Right cardiac atrium (tissue), 5 donors: ENCODE results near the gene DPH3. TPM values are rescaled to one million over a fixed set of nuclear protein-coding genes. Genes with fewer than 3 reads are reported as not detected.

ENCODE experiments used
- ATAC-seq, 2 donors: fragments of 200-7000 bp; cut with Tn5 transposase; one replicate each; pipeline versions ENCODE4 v1.8.0 to v1.9.1; 2020; ENCODE audit warnings: moderate library complexity in 2 of 2, mild to moderate bottlenecking in 1 of 2
- DNase-seq, 3 donors: peaks; one replicate each; pipeline ENCODE4 v3.0.0-alpha.2; 2020
- H3K27ac ChIP-seq: one replicate; pipeline ENCODE4 v1.5.1; 2013; ENCODE audit warnings: mild to moderate bottlenecking, low read length, control low read depth, moderate library complexity
- H3K27me3 ChIP-seq: one replicate; pipeline ENCODE4 v1.6.1; 2013; ENCODE audit not compliant: control insufficient read depth, insufficient read depth
- H3K4me1 ChIP-seq: one replicate; pipeline ENCODE4 v1.6.1; 2013; ENCODE audit warnings: low read length; ENCODE audit not compliant: control insufficient read depth, insufficient read depth
- H3K4me3 ChIP-seq: one replicate; pipeline ENCODE4 v1.5.1; 2013; ENCODE audit warnings: low read length, control low read depth
- H3K9me3 ChIP-seq: one replicate; pipeline ENCODE4 v1.6.1; 2013; ENCODE audit warnings: low read length; ENCODE audit not compliant: control insufficient read depth
- WGBS: extraction: QIAGEN DNeasy Blood & Tissue Kit; methylation state at CpG from one replicate; pipeline ENCODE4 v1.1.7; 2013; 5-methylcytosine and 5-hydroxymethylcytosine counted together
- intact Hi-C, 4 donors: fragments of 100-400 bp; cut with DNase I; formaldehyde crosslinking; loops; one replicate each; pipeline versions ENCODE4 v1.11.0 to v1.14.0; 2022 to 2023
- polyA plus RNA-seq: library from polyadenylated mRNA; stranded (reverse); fragments of 200-250 nt; gene quantifications from one replicate; pipeline ENCODE4 v1.2.3, GENCODE V29; 2013
- total RNA-seq, 4 donors: library from RNA; stranded (reverse); fragmentation: NEBNext Ultra II Directional; extraction: Animal tissue kit (Norgen Biotek cat#: 25700); gene quantifications; one replicate each; pipeline ENCODE4 v1.2.1, GENCODE V29; 2021
- donor health status: healthy with polysubstance abuse.
- donor health status: DM: no; HTN: yes; CAD: no.
- donor health status: DM: no; HTN: no; CAD: no.
- donor health status: DM: no; HTN: yes; CAD: no; lungs with severe emphysema.
- donor health status: DM: yes; HTN: yes; CAD: no.

DPH3 gene
- total and polyA plus RNA-seq, 5 donors: 14.7 to 24.2 (median 21.2) TPM

GRCh38 chr3:16303037-16303575 lies 38.4 kb upstream of the DPH3 start:
- intact Hi-C loops: no loop called here
- Histone ChIP-seq H3K4me1 (peaks cover 6% of the 10 kb centered on the region), H3K27me3 (no peaks in the 10 kb centered on the region), H3K9me3 (no peaks in the 10 kb centered on the region), H3K4me3 (no peak overlapping the region), H3K27ac (no peak overlapping the region)
- ATAC-seq (no peak), DNase-seq (no peak)
- 71% methylated on average over 2 of the region's 2 CpGs for WGBS

DNA sequence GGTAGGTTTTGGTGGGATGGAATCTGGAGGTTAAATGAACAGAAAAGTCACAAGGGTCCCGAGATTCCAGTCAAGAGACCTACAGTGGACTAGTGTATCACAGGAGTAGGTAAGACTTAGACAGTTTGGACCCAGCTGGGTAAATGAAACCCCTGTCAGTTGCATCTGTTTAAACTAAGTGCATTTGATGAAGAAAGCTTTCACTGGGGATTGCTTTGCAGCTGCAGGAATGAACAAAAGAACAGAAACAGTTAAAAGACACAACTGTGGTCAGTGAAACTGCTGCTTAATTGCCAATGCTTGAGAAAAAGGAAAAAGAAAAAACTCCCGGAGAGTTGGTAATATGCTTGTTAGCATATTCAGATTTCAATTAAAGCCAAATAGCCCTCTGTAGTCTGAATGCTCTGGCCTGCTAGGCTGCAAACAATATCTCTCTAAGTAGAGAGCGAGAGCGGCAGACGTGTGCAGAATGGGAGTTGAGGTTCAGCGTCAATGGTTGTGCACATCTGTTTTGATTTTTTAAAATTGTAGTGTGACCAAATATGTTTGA lies 37.4 kb upstream of the DPH3 start:
- DNase-seq (no peak), ATAC-seq (no peak)
- Histone ChIP-seq H3K9me3 (no peaks in the 10 kb centered on the region), H3K27me3 (no peaks in the 10 kb centered on the region), H3K4me1 (peaks cover 8% of the 10 kb centered on the region), H3K27ac (no peak overlapping the region), H3K4me3 (no peak overlapping the region)
- intact Hi-C loops: no loop called here
- WGBS: 84% methylated on average over 6 of the region's 6 CpGs

GRCh38 chr3:16301507-16301906 lies 36.8 kb upstream of the DPH3 start:
- peaks cover 8% of the 10 kb centered on the region for H3K4me1 ChIP-seq
- no peak for DNase-seq
- ATAC-seq: no peak
- intact Hi-C loops: no loop called here
- WGBS: 37% methylated on average over 6 of the region's 6 CpGs
- H3K27ac ChIP-seq: no peak overlapping the region
- H3K27me3 ChIP-seq: no peaks in the 10 kb centered on the region
- no peaks in the 10 kb centered on the region for H3K9me3 ChIP-seq
- no peak overlapping the region for H3K4me3 ChIP-seq

DNA sequence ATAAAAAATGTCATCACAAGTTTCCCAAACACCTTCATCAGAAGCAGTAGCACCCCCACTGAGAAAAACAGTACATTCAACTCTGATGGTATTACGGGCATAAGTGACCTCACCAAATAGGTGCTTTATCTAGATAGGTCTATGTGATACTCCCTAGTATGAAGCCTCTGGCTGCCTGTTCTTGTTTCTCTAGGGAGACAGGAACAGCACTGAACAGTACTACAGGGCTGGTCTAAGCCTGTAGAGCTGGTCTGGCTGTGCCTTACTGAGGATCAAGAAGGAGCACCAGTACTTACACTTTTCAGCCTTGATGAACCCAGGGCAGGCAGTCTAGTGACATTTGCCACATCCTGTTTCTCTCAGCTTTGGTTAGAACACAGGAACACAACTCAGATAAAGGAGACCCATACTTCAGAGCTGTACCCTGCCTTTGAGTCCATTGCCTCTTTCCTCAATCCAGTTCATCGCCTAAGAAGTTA lies 36.2 kb upstream of the DPH3 start:
- Histone ChIP-seq H3K9me3 (no peaks in the 10 kb centered on the region), H3K27ac (no peak overlapping the region), H3K4me3 (no peak overlapping the region), H3K27me3 (no peaks in the 10 kb centered on the region), H3K4me1 (peaks cover 8% of the 10 kb centered on the region)
- WGBS: 89% methylated on average over 2 of the region's 2 CpGs
- intact Hi-C loops: no loop called here
- DNase-seq (no peak), ATAC-seq (peak; percentile 7 to 56)

- DNase-seq (no peak), ATAC-seq (no peak)
- 73% methylated on average over 2 of the region's 2 CpGs for WGBS
- Histone ChIP-seq H3K4me3 (no peak overlapping the region), H3K4me1 (peaks cover 8% of the 10 kb centered on the region), H3K27ac (no peak overlapping the region), H3K27me3 (no peaks in the 10 kb centered on the region), H3K9me3 (no peaks in the 10 kb centered on the region)
- intact Hi-C loops: no loop called here
Measured at GRCh38 chr3:16300307-16300706, 35.6 kb upstream of the DPH3 start.

DNA sequence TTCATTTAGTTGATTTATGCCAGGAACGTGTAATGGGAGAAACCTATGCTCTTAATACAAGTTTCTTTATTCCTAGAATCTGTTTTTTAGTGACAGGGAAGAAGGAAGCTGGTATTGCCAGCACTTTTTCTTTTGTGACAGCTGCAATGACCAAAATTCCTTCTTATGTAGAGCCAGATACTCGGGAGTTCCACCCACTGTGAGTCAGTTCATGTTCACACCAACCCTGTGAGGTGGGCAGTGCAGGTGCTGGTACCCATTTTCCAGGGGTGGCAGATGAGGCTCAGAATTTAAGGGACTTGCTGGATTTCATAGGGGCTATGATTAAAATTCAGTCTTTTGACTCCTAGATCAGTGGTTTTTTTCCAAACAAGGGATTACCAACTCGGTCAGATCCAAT lies 35.0 kb upstream of the DPH3 start:
- Histone ChIP-seq H3K4me3 (no peak overlapping the region), H3K27me3 (no peaks in the 10 kb centered on the region), H3K9me3 (no peaks in the 10 kb centered on the region), H3K27ac (no peak overlapping the region), H3K4me1 (peaks cover 10% of the 10 kb centered on the region)
- 81% methylated on average over 3 of the region's 3 CpGs for WGBS
- ATAC-seq (no peak), DNase-seq (no peak)
- intact Hi-C loops: loop anchor here in 1 of 4 donors (10.0 kb wide), 2 partner anchors 65 to 215 kb away; partner anchors contain the start of gene RFTN1

DNA sequence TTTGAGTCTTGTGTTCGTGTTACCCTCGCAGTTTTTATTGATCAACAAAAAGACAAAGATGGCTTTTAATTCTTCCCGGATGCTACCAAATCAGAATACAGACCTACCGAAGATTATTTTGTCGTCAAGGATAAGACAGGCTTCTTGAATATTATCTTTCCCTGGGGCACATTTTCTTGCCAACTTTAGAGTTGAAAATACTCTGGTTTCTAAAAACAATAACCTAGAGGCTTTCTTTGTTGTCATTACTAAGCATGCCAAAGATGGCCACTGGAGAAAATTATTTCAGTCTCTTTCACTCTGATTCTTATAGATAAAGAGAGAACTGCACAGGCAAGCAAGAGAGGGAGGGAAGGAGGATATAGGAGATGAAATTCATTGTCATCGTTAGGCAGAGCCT lies 34.1 kb upstream of the DPH3 start:
- no peak for DNase-seq
- intact Hi-C loops: loop anchor here in 1 of 4 donors (10.0 kb wide), 2 partner anchors 66 to 216 kb away; partner anchors contain the start of gene RFTN1
- Histone ChIP-seq H3K27ac (no peak overlapping the region), H3K27me3 (no peaks in the 10 kb centered on the region), H3K9me3 (no peaks in the 10 kb centered on the region), H3K4me1 (peaks cover 10% of the 10 kb centered on the region), H3K4me3 (no peak overlapping the region)
- 39% methylated on average over 6 of the region's 6 CpGs for WGBS
- ATAC-seq: peak in 1 of 2 donors; percentile 13

GRCh38 chr3:16297997-16298885 lies 33.5 kb upstream of the DPH3 start:
- ATAC-seq (peak; percentile 69 to 73), DNase-seq (no peak)
- Histone ChIP-seq H3K27me3 (no peaks in the 10 kb centered on the region), H3K4me3 (no peak overlapping the region), H3K9me3 (no peaks in the 10 kb centered on the region), H3K27ac (no peak overlapping the region), H3K4me1 (peaks cover 10% of the 10 kb centered on the region)
- WGBS: 53% methylated on average over 9 of the region's 9 CpGs
- intact Hi-C loops: loop anchor here in 1 of 4 donors (10.0 kb wide), 2 partner anchors 67 to 217 kb away; partner anchors contain the start of gene RFTN1

DNA sequence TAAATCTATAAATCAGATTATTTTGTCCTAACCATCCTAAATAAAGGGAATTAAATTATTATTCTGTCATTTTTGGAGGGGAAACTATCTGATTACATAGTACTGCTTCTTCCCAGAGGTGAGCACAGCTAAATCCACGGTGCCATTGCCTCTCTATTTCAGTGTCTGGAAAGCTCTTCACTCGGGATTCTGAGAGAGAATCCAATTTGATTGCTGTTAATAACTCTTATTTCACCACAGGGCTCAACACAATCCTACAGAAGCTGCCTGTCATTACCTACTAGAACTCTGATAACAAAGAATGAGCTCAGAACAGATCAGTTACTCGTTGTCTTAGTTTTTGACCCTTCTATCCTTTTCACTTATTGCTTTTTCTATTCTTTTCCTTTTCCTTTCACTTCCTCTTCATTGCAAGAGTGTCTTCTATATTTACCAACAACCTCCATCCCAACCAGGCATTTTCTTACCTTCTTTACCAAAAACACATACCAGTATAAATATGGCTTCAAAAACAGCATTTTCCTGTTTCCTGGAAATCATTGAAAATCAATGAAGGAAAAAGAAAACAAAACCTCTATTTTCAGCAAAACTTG lies 30.7 kb upstream of the DPH3 start:
- Histone ChIP-seq H3K9me3 (no peaks in the 10 kb centered on the region), H3K27ac (no peak overlapping the region), H3K4me1 (peaks cover 8% of the 10 kb centered on the region), H3K27me3 (no peaks in the 10 kb centered on the region), H3K4me3 (no peak overlapping the region)
- WGBS: 41% methylated on average over 3 of the region's 3 CpGs
- intact Hi-C loops: loop anchor here in 1 of 4 donors (10.0 kb wide), 2 partner anchors 69 to 219 kb away; partner anchors contain the start of gene RFTN1
- no peak for ATAC-seq
- DNase-seq: no peak

- 77% methylated on average over 5 of the region's 5 CpGs for WGBS
- ATAC-seq (no peak), DNase-seq (no peak)
- intact Hi-C loops: loop anchor here in 1 of 4 donors (10.0 kb wide), 2 partner anchors 70 to 220 kb away; partner anchors contain the start of gene RFTN1
- Histone ChIP-seq H3K4me3 (no peak overlapping the region), H3K9me3 (no peaks in the 10 kb centered on the region), H3K4me1 (peaks cover 10% of the 10 kb centered on the region), H3K27ac (no peak overlapping the region), H3K27me3 (no peaks in the 10 kb centered on the region)
Measured at GRCh38 chr3:16294844-16295243, 30.1 kb upstream of the DPH3 start.
